Choroid plexus epithelial cell (primary cell): Measurements from ENCODE around the gene PPM1H.

ENCODE experiments used
- DNase-seq: peaks from one replicate; pipeline ENCODE4 v3.0.0-alpha.2; 2010; ENCODE audit warnings: low read depth
- H3K4me3 ChIP-seq: 2 replicates; pipeline ENCODE4 v1.5.1; 2011; ENCODE audit warnings: low read depth, mild to moderate bottlenecking, control low read depth, low read length, moderate library complexity
- CTCF ChIP-seq: conservative IDR thresholded peaks from 2 replicates; pipeline ENCODE4 v1.5.1; 2011; ENCODE audit warnings: low read depth, mild to moderate bottlenecking, control low read depth, inconsistent platforms, low read length, moderate library complexity

The PPM1H gene

DNA sequence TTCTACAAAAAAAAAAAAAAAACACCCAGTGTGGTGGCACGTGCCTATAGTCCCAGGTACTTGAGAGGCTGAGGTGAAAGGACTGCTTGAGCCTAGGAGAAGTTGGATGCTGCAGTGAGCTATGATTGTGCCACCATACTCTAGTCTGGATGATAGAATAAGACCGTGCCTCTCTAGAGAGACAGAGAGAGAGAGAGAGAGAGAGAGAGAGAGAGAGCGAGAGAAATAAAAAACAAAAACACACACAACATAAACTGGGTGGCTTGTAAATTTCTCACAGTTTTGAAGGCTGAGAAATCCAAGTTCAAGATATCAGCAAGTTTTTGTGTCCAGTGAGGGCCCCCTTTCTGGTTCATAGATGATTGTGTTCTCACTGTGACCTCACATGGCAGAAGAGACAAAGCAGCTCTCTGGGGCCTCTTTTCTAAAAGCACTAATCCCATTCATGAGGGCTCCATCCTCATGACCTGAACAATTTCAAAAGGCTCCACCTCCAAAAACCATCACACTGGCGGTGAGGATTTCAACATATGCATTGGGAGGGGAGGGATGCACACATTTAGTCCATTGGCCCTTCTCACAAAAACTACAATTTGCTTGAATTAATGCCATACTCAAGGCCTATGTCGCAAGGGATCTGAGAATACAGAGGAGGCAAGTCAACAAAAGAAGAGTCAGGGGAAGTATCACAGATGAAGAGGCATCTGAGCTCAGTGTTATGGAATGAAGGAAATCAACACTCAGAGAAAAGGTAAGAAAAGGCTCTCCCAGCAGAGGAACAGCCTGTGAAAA lies 94.9 kb downstream of the PPM1H start:
- H3K4me3 ChIP-seq, result no peak overlapping the region
- TF ChIP-seq CTCF, result no peak
- DNase-seq, result peak; percentile 75

DNA sequence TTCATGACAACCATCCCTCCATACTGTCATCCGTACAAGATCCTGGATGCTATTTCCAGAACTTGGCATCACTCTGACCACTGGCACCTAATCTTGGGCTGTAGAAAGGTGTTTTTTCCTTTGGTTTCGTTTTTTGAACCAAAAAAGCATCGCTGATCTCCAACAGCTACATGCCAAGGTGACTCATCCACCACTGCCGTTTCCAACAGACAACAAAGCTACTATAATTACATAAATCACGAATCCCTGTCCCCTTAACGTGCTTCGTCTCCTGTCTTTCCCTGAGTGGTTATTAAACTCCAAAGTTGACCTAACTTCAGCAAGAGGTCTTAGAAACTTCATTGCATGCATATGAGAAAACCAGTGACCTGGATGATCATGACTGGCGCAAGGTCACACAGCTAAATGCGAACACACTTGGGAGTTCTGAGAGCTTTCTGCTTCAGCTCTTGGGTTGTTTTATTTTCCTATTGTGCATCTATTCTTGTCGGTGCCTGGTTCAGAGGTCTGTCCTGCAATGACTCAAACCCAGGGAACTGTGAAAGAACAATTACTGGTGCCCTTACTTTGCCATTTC lies 99.9 kb downstream of the PPM1H start:
- peak; percentile 51 for DNase-seq
- TF ChIP-seq CTCF, result no peak
- H3K4me3 ChIP-seq, result no peak overlapping the region

GRCh38 chr12:62834406-62834805 lies 100.5 kb downstream of the PPM1H start:
- DNase-seq, result no peak
- H3K4me3 ChIP-seq, result no peak overlapping the region
- TF ChIP-seq CTCF, result no peak

DNA sequence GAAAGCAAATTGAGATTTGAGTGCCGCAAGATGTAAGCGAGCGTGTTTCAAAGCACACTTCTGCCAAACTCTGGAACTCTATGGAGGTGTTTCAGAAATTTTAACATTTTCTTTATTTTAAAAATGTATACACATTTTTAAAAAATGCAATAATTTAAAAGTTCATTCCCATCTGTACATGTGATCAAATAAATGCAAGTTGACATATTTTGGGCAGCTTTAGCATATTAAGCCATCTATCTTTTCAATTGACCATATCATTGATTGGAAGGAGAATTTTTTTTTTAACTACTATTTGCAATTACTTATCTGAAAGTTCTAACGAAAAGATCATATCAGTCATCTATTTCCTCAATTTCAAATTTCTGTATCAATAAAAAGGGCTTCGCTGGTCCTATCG lies 101.3 kb downstream of the PPM1H start:
- no peak overlapping the region for H3K4me3 ChIP-seq
- DNase-seq, result no peak
- no peak for TF ChIP-seq CTCF

GRCh38 chr12:62832558-62832957 lies 102.4 kb downstream of the PPM1H start:
- H3K4me3 ChIP-seq, result no peak overlapping the region
- DNase-seq, result no peak
- TF ChIP-seq CTCF, result no peak

DNA sequence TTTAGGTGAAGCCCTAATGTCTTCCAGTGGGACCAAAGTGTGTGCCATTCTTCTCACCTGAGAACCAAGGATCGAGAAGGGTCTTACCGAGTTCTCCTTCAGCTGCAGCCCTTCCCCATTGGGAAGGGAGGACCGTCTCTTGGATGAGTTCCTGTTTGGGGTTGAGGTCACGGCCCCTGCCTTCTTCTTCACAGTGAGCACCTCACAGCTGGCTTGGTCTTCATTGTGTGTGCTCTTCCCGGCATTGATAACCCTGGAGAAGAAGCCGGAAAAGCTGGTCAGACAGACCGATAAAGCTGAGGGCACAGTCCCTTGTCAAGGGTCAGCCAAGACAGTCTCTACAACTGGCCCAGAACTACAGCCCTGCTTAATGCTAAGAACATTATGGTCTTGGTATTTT lies 102.9 kb downstream of the PPM1H start:
- no peak for TF ChIP-seq CTCF
- no peak overlapping the region for H3K4me3 ChIP-seq
- no peak for DNase-seq

DNA sequence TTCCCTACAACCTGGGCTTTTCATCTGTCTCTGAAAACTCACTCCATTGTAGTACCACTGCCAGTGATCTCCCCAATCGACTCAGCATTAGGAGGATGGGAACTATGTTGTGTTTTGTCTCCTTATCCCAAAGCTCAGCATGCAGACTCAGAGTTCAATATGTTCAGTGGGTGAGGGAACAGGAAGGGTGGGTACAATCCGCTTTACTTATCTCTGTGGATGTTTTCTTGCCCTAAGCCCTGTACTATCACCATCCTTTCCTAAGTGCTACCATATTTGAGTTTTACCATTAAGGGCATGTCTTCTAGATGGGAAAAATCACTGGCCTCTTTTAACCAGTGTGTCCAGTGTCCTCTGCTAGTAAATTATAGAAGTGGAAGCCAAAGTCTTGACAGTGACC lies 107.1 kb downstream of the PPM1H start:
- no peak for TF ChIP-seq CTCF

More for the DNA sequence above, 107.1 kb downstream of the PPM1H start:
- no peak for DNase-seq
- no peak overlapping the region for H3K4me3 ChIP-seq
